Activated T-helper 2 cell treated with anti-CD3 and anti-CD28 coated beads, Interferon-gamma antibody, Interleukin-2, Interleukin-4, amounts not matched to agents 10 μg/mL and 5 μg/mL and 100 μg/mL, durations not matched to agents 14 hours and 24 hours and 36 hours (primary cell): Measurements from ENCODE around the gene KIAA1217. TPM values are rescaled to one million over a fixed set of nuclear protein-coding genes. Genes with fewer than 3 reads are reported as not detected.

Experiments
- DNase-seq: peaks from one replicate; pipeline ENCODE4 v3.0.0; 2021; ENCODE audit warnings: low spot score
- H3K27ac Mint-ChIP-seq: one replicate; pipeline ENCODE4 v1.8.0; 2021; ENCODE audit warnings: mixed read lengths
- H3K27me3 Mint-ChIP-seq: one replicate; pipeline ENCODE4 v1.8.0; 2021; ENCODE audit warnings: low read depth, mixed read lengths
- H3K36me3 Mint-ChIP-seq: one replicate; pipeline ENCODE4 v1.8.0; 2021; ENCODE audit warnings: low read depth, mixed read lengths
- H3K4me1 Mint-ChIP-seq: one replicate; pipeline ENCODE4 v1.8.0; 2021; ENCODE audit warnings: low read depth, mixed read lengths
- H3K4me3 Mint-ChIP-seq: one replicate; pipeline ENCODE4 v1.8.0; 2021; ENCODE audit warnings: low read depth, mild to moderate bottlenecking, moderate library complexity, mixed read lengths
- H3K9me3 Mint-ChIP-seq: one replicate; pipeline ENCODE4 v1.8.0; 2021; ENCODE audit warnings: mixed read lengths
- intact Hi-C: fragments of 100-400 bp; cut with micrococcal nuclease; formaldehyde crosslinking; loops from one replicate; pipeline ENCODE4 v1.15.1; 2023
- total RNA-seq: library from RNA; stranded (reverse); gene quantifications from 2 replicates; pipeline ENCODE4 v1.2.3, GENCODE V29; 2022

The KIAA1217 gene
- total RNA-seq, 1 donor from 2014 or later: 0.62 TPM

DNA sequence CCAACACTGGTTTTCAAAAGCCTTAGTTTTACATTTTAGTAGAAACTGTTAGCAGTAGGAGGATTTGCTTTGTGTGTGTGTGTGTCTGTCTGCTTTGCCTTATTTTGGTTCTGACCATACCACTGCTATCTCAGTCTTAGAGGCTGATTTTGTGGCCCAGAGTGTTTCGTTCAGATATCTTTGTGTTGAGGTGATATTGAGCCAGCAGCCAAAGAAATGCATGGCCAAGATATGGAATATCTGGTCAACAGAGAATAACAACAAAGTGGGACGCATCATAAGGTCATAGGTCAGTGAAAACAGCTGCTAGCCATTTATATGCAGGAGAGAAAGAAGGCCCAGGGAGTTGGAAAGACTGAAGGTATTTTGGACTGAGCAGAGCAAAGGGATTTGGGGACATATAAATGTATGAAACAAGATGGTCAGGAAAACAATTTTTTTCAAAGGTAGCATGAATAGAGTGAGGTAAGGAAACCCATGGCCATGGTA lies 47.7 kb downstream of the KIAA1217 start:
- Mint-ChIP-seq H3K4me1 (no peaks in the 10 kb centered on the region), H3K4me3 (no peak overlapping the region), H3K9me3 (no peaks in the 10 kb centered on the region), H3K36me3 (no peaks in the 10 kb centered on the region), H3K27ac (no peak overlapping the region), H3K27me3 (peaks cover 3% of the 10 kb centered on the region)
- intact Hi-C loops: no loop called here
- DNase-seq: no peak

GRCh38 chr10:24257588-24257987 lies 48.6 kb downstream of the KIAA1217 start:
- H3K4me3 Mint-ChIP-seq: no peak overlapping the region
- no peaks in the 10 kb centered on the region for H3K36me3 Mint-ChIP-seq
- intact Hi-C loops: no loop called here
- no peaks in the 10 kb centered on the region for H3K4me1 Mint-ChIP-seq
- DNase-seq: no peak
- H3K27ac Mint-ChIP-seq: no peak overlapping the region
- H3K9me3 Mint-ChIP-seq: no peaks in the 10 kb centered on the region
- H3K27me3 Mint-ChIP-seq: peaks cover 3% of the 10 kb centered on the region

DNA sequence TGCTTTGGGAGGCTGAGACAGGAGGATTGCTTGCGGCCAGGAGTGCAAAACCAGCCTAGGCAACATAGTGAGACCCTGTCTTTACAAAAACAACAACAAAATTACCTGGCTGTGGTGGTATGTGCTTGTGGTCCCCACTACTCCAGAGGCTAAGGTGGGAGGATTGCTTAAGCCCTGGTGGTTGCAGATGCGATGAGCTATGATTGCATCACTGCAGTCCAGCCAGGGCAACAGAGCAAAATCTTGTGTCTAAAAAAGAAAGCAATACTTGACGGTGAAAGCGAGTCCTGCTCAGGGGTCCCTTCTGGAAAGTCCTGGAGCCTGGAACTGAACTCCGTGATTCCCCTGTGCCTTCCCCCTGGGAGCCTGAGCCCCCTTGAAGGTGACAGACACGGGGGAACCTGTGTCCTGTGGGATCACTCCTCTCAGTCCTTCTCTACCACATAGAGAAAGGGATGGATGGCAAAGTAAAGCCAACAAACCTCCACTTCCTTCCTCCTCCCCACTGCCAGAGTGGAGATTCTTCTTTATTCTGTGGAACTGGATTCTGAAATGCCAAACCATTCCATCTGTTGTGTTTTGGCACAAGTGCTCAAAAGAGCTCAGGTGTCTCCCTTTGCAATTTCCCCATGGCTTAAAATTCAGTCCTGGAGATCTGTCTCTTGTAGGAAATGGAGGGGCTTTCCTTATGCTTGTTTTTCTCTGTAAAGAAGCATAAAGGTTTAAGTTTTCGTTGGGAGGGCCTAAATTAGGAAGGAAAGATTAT lies 50.6 kb downstream of the KIAA1217 start:
- no peaks in the 10 kb centered on the region for H3K9me3 Mint-ChIP-seq
- intact Hi-C loops: no loop called here
- H3K27ac Mint-ChIP-seq: no peak overlapping the region
- no peaks in the 10 kb centered on the region for H3K36me3 Mint-ChIP-seq
- H3K4me1 Mint-ChIP-seq: no peaks in the 10 kb centered on the region
- peaks cover 3% of the 10 kb centered on the region for H3K27me3 Mint-ChIP-seq
- H3K4me3 Mint-ChIP-seq: no peak overlapping the region
- DNase-seq: no peak

GRCh38 chr10:24261627-24262026 lies 52.7 kb downstream of the KIAA1217 start:
- Mint-ChIP-seq H3K27ac (no peak overlapping the region), H3K4me3 (no peak overlapping the region), H3K36me3 (no peaks in the 10 kb centered on the region), H3K4me1 (no peaks in the 10 kb centered on the region), H3K27me3 (no peaks in the 10 kb centered on the region), H3K9me3 (no peaks in the 10 kb centered on the region)
- intact Hi-C loops: no loop called here
- DNase-seq: no peak

DNA sequence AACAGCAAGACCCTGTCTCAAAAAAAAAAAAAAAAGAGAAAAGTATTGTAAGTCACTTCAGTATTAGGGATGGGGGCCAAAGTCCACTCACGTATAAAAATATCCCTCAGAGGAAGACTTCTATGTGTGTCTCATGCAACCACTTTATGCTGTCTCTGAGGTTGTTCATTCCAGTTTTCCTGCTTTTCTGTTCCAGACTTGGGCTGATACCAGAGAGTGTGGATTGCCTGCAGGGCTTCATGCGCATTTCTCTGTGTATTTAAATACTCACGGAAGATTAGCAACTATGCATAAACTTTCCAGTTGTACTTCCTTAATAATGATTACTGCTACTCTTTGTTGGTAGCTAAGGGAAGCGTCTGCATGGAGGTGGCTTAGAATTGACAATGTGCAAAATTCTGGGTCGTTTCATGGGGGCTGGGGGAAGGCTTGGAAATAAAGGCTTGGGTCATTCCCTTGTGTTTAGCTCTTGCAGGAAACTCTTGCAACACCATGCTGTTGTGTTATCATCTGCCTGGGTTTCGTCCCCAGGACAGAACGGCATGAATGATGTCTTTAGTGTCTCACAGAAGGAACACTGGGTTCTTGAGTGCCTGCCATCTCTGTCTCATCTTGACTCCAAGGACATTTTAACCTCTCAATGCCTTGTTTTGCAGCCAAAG lies 54.1 kb downstream of the KIAA1217 start:
- Mint-ChIP-seq H3K27ac (no peak overlapping the region), H3K27me3 (no peaks in the 10 kb centered on the region), H3K4me1 (no peaks in the 10 kb centered on the region), H3K4me3 (no peak overlapping the region), H3K36me3 (no peaks in the 10 kb centered on the region), H3K9me3 (no peaks in the 10 kb centered on the region)
- DNase-seq: no peak
- intact Hi-C loops: no loop called here

- Mint-ChIP-seq H3K9me3 (no peaks in the 10 kb centered on the region), H3K36me3 (no peaks in the 10 kb centered on the region), H3K27me3 (no peaks in the 10 kb centered on the region), H3K4me1 (no peaks in the 10 kb centered on the region), H3K4me3 (no peak overlapping the region), H3K27ac (no peak overlapping the region)
- intact Hi-C loops: no loop called here
- no peak for DNase-seq
Measured at GRCh38 chr10:24269476-24269875, 60.5 kb downstream of the KIAA1217 start.

GRCh38 chr10:24272374-24272773 lies 63.4 kb downstream of the KIAA1217 start:
- peaks cover 4% of the 10 kb centered on the region for H3K9me3 Mint-ChIP-seq
- no peak for DNase-seq
- no peaks in the 10 kb centered on the region for H3K36me3 Mint-ChIP-seq
- intact Hi-C loops: no loop called here
- no peak overlapping the region for H3K27ac Mint-ChIP-seq
- no peak overlapping the region for H3K4me3 Mint-ChIP-seq
- no peaks in the 10 kb centered on the region for H3K4me1 Mint-ChIP-seq
- no peaks in the 10 kb centered on the region for H3K27me3 Mint-ChIP-seq

GRCh38 chr10:24277277-24277676 lies 68.3 kb downstream of the KIAA1217 start:
- Mint-ChIP-seq H3K27ac (no peak overlapping the region), H3K4me1 (no peaks in the 10 kb centered on the region), H3K9me3 (peaks cover 9% of the 10 kb centered on the region), H3K36me3 (no peaks in the 10 kb centered on the region), H3K4me3 (no peak overlapping the region), H3K27me3 (no peaks in the 10 kb centered on the region)
- no peak for DNase-seq
- intact Hi-C loops: no loop called here

DNA sequence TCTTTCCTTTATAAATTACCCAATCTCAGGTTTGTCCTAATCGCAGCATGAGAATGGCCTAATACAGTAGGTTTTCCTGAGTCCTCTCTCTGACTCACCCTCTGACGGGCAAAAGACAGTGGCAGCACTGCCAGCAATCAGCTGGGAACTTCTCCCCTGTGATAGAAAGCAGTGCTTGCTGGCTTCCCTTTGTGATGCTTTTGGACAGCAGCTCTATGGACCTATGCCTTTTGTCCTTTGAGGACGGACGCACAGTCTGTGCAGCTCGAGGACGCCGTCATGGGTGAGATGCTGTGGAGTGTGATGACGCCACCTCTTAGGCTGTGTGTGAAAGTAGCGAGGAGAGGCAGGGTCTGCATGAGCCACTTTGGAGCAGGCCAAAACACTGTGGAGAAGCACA lies 68.8 kb downstream of the KIAA1217 start:
- intact Hi-C loops: no loop called here
- H3K27ac Mint-ChIP-seq: no peak overlapping the region
- H3K4me3 Mint-ChIP-seq: no peak overlapping the region
- H3K36me3 Mint-ChIP-seq: no peaks in the 10 kb centered on the region
- no peak for DNase-seq
- peaks cover 9% of the 10 kb centered on the region for H3K9me3 Mint-ChIP-seq
- H3K4me1 Mint-ChIP-seq: no peaks in the 10 kb centered on the region
- H3K27me3 Mint-ChIP-seq: no peaks in the 10 kb centered on the region

DNA sequence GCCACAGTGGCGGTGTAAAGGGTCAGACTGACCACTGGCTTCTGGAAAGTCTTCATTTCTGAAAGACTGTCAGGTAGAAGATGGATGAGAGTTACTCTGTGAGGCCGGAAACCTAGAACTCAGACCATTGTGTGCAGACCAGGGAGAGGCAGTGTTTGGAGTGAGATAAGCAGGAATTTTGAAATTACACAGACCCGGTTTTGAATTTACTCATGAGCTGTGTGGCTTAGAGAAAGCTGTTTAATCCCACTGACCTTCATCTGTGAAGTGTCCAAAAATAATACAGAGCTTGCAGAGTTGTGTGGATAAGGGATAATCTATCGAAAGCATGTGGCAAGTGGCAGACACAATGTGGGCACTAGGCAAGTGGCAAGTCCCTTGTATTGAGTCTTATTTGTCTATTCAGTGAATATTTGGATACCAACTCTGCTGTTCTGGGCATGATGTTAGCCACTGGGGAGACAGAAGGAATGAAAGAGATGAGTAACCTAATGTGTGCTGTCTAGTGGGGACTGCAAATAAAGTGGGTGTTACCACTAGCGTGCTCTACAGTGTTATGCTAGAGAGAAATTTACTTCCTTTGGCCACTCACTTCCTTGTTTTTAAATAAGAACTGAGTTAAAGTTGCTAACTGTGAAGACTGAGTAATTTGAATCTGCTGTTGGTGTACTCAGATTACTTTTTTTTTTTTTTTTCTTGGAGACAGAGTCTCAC lies 69.4 kb downstream of the KIAA1217 start:
- Mint-ChIP-seq H3K27me3 (no peaks in the 10 kb centered on the region), H3K4me3 (no peak overlapping the region), H3K27ac (no peak overlapping the region), H3K4me1 (no peaks in the 10 kb centered on the region), H3K9me3 (peaks cover 9% of the 10 kb centered on the region), H3K36me3 (no peaks in the 10 kb centered on the region)
- no peak for DNase-seq
- intact Hi-C loops: no loop called here

GRCh38 chr10:24279166-24279565 lies 70.2 kb downstream of the KIAA1217 start:
- Mint-ChIP-seq H3K9me3 (peaks cover 9% of the 10 kb centered on the region), H3K36me3 (no peaks in the 10 kb centered on the region), H3K4me1 (no peaks in the 10 kb centered on the region), H3K27ac (no peak overlapping the region), H3K4me3 (no peak overlapping the region), H3K27me3 (no peaks in the 10 kb centered on the region)
- DNase-seq: no peak
- intact Hi-C loops: no loop called here

DNA sequence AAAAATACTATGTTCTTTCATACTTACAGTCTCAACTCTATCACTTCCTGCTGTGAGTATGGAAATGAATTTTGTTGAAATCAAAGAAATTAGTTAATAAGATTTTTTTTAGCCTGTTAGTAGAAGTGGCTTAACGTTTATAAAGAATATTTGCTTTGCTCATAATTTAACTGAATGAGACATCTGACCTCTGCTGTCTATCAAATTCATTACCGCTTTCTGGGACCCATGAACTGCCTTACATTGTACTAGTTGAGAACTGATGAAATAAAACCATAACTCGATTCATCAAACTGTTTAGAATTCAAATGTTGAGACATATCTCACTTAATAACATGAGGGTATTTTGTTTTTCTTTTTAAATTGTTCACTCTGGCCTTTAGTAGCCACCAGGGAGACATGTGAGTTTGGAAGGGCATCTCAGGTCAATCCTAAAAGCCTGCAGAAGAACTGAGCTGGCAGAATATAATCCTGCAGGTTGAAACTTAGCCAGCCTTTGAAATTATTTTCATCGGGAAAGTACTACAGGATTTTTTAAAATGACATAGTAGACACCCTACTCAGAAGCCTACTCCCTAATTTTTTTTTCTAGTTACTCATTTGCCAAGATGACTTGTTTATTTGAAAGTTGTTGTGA lies 78.7 kb downstream of the KIAA1217 start:
- H3K27ac Mint-ChIP-seq: no peak overlapping the region
- H3K4me3 Mint-ChIP-seq: no peak overlapping the region
- intact Hi-C loops: no loop called here
- DNase-seq: no peak
- no peaks in the 10 kb centered on the region for H3K36me3 Mint-ChIP-seq
- no peaks in the 10 kb centered on the region for H3K27me3 Mint-ChIP-seq
- H3K4me1 Mint-ChIP-seq: no peaks in the 10 kb centered on the region
- peaks cover 5% of the 10 kb centered on the region for H3K9me3 Mint-ChIP-seq
